ENCODE measurements around the gene LYZL6. TPM values are rescaled to one million over a fixed set of nuclear protein-coding genes. Genes with fewer than 3 reads are reported as not detected.

LYZL6 gene
- total and polyA plus RNA-seq, 2 of the 8 experiments (the other 6 are each of a cell fraction or from before 2014, with no cell fraction given): not detected

- no peak overlapping the region for H3K27ac ChIP-seq (ENCODE audit: low read depth, low read length)
- H2BK120ac ChIP-seq (replicated peaks; ENCODE audit: low read depth, low read length): no peak overlapping the region
- no peak overlapping the region for H3K23ac ChIP-seq (ENCODE audit: insufficient read length)
- H3K79me2 ChIP-seq (ENCODE audit: control insufficient read depth in 1 of 2, insufficient read depth in 2 of 2, low read length in 2 of 2): no peaks in the 10 kb centered on the region
- H4K5ac ChIP-seq (ENCODE audit: insufficient read length, low read depth, low read length): no peak overlapping the region
- no peak overlapping the region for H3K4ac ChIP-seq (replicated peaks; ENCODE audit: insufficient read length, low read depth, low read length)
- H2BK12ac ChIP-seq (ENCODE audit: low read depth, low read length): no peak overlapping the region
- no peak overlapping the region for H3K56ac ChIP-seq (replicated peaks; ENCODE audit: insufficient read length, low read depth, low read length)
- H3K9me3 ChIP-seq (ENCODE audit: insufficient read depth in 2 of 2, low read depth in 1 of 2, low read length in 1 of 2): peaks cover 15 to 28% of the 10 kb centered on the region in 2 experiments
- ChIA-PET POLR2A (ENCODE audit: partially characterized antibody) (no interaction called here), CTCF (ENCODE audit: partially characterized antibody) (interaction anchor here (0.6 kb wide), 1 partner anchor 1579 kb away, joined by 5 read pairs; no protein-coding TSS in a partner anchor)
- no peak overlapping the region for H4K8ac ChIP-seq (ENCODE audit: extremely low read depth, insufficient read depth, low read length)
- H3K4me3 ChIP-seq (ENCODE audit: extremely low read depth in 1 of 4, insufficient read depth in 2 of 4, low read depth in 3 of 4, low read length in 4 of 4): no peak overlapping the region
- FAIRE-seq: no peak
- no peak overlapping the region for H4K91ac ChIP-seq (replicated peaks; ENCODE audit: insufficient read length, low read length)
- no peak overlapping the region for H3K4me2 ChIP-seq (ENCODE audit: insufficient read depth in 1 of 2, low read depth in 2 of 2, low read length in 2 of 2)
- no peaks in the 10 kb centered on the region for H3K27me3 ChIP-seq (replicated peaks in 1 of 4; ENCODE audit: control insufficient read depth in 3 of 4, extremely low read depth in 1 of 4, insufficient read depth in 3 of 4, low read length in 3 of 4)
- no peak for DNase-seq (ENCODE audit: low read depth in 1 of 2, low spot score in 2 of 2)
- no peak overlapping the region for H2BK5ac ChIP-seq (ENCODE audit: low read depth, low read length)
- H3K14ac ChIP-seq (ENCODE audit: insufficient read length): no peak overlapping the region
- no peak overlapping the region for H2AK5ac ChIP-seq (ENCODE audit: low read depth, low read length)
- H3K23me2 ChIP-seq (ENCODE audit: low read depth, low read length): no peaks in the 10 kb centered on the region
- H3K79me1 ChIP-seq (ENCODE audit: low read depth, low read length): no peaks in the 10 kb centered on the region
- H3K4me1 ChIP-seq (replicated peaks in 1 of 4; ENCODE audit: control insufficient read depth in 3 of 4, insufficient read depth in 4 of 4, low read length in 3 of 4): no peaks in the 10 kb centered on the region
- 92% methylated on average over 3 of the region's 3 CpGs; no CpG with 5 or more reads in 1 of the 2 experiments for WGBS, 2 experiments (ENCODE audit: extremely low coverage in 1 of 2, insufficient coverage in 1 of 2, insufficient read length in 1 of 2, insufficient replicate concordance in 2 of 2, low coverage in 1 of 2, low lambda C conversion rate in 2 of 2, missing lambda C conversion rate in 1 of 2)
- no peak overlapping the region for H3K18ac ChIP-seq (ENCODE audit: extremely low read depth, low read length)
- no peaks in the 10 kb centered on the region for H4K20me1 ChIP-seq (replicated peaks in 1 of 2; ENCODE audit: control insufficient read depth in 1 of 2, insufficient read depth in 2 of 2, low read length in 2 of 2)
- no peak overlapping the region for H2AFZ ChIP-seq (ENCODE audit: low read length)
- peaks cover 0 to 3% (median 0%) of the 10 kb centered on the region in 4 experiments; a peak in 3 of 8 replicates for H3K36me3 ChIP-seq (ENCODE audit: control insufficient read depth in 2 of 4, insufficient read depth in 4 of 4, low read length in 3 of 4)
- H2BK20ac ChIP-seq (ENCODE audit: low read length): no peak overlapping the region
- no peak overlapping the region for H2BK15ac ChIP-seq (ENCODE audit: low read length)
- H3K9ac ChIP-seq (replicated peaks in 1 of 4; ENCODE audit: extremely low read depth in 1 of 4, low read depth in 3 of 4, low read length in 3 of 4): no peak overlapping the region
- TF ChIP-seq RBBP5 (IDR thresholded peaks at IDR 0.05; ENCODE audit: borderline replicate concordance, low read depth, low read length) (no peak), ASH2L (IDR thresholded peaks at IDR 0.05; ENCODE audit: low read length) (no peak), SIX5 (IDR thresholded peaks at IDR 0.05; ENCODE audit: low read depth, low read length) (no peak), SIRT6 (IDR thresholded peaks at IDR 0.05; ENCODE audit: low read length) (no peak), BACH1 (IDR thresholded peaks at IDR 0.05; ENCODE audit: low read length) (no peak), TCF12 (IDR thresholded peaks at IDR 0.05; ENCODE audit: low read depth, low read length) (no peak), RNF2 (IDR thresholded peaks at IDR 0.05; ENCODE audit: borderline replicate concordance, low read depth, low read length, missing control alignments, poor library complexity, severe bottlenecking) (no peak), YY1 (IDR thresholded peaks at IDR 0.05; ENCODE audit: low read depth, low read length) (no peak)
These were observed 24.8 kb downstream of the LYZL6 start for GRCh38 chr17:35918665-35919064.
